Esophagus squamous epithelium (tissue), 5 donors: ENCODE results near the gene ATP7A. TPM values are rescaled to one million over a fixed set of nuclear protein-coding genes. Genes with fewer than 3 reads are reported as not detected.
"Not testable (repeated sequence)": the region's sequence is repeated elsewhere in the genome, so short reads cannot be mapped to it uniquely, and the experiment has no call there.

ENCODE experiments used
- DNase-seq: peaks from one replicate; lab custom pipeline; 2025; lab: John Stamatoyannopoulos, UW
- H3K27ac ChIP-seq, 4 donors: fragments of 200-600 bp; sonication (generic); one replicate each; pipeline ENCODE4 v1.5.1; 2016 to 2019; ENCODE audit warnings: mild to moderate bottlenecking in 1 of 4
- H3K27me3 ChIP-seq, 4 donors: fragments of 200-600 bp; sonication (generic); 1 replicate in 3 of 4; 2 replicates in 1 of 4; pipeline versions ENCODE4 v1.5.1 to v1.6.0; 2017 to 2021; ENCODE audit warnings: antibody characterized with exemption in 1 of 4
- H3K36me3 ChIP-seq, 3 donors: fragments of 200-600 bp; sonication (generic); one replicate each; pipeline ENCODE4 v1.5.1; 2016 to 2019
- H3K4me1 ChIP-seq, 3 donors: fragments of 200-600 bp; sonication (generic); one replicate each; pipeline ENCODE4 v1.5.1; 2017 to 2019
- H3K4me3 ChIP-seq, 4 donors: fragments of 200-600 bp; sonication (generic); 1 replicate in 3 of 4; 2 replicates in 1 of 4; pipeline ENCODE4 v1.5.1; 2016 to 2019; ENCODE audit warnings: mild to moderate bottlenecking in 2 of 4, moderate library complexity in 1 of 4
- H3K9me3 ChIP-seq, 3 donors: fragments of 200-600 bp; sonication (generic); one replicate each; pipeline ENCODE4 v1.5.1; 2016 to 2019
- CTCF ChIP-seq, 6 experiments: fragments of 450-650 bp in 4 of 6; fragments of 200-600 bp in 2 of 6; sonication (generic) in 2 of 6; IDR thresholded peaks; one replicate each; pipeline ENCODE4 v1.5.1; 2016 to 2019; ENCODE audit warnings: antibody characterized with exemption in 6 of 6, mild to moderate bottlenecking in 4 of 6, moderate library complexity in 4 of 6
- POLR2A ChIP-seq, 4 donors: fragments of 450-650 bp; IDR thresholded peaks; one replicate each; pipeline ENCODE4 v1.6.1; 2017; ENCODE audit warnings: antibody characterized with exemption in 4 of 4, mild to moderate bottlenecking in 4 of 4, moderate library complexity in 3 of 4
- WGBS, 2 donors: methylation state at CpG; one replicate each; pipeline ENCODE4 v1.1.5; 2018; 5-methylcytosine and 5-hydroxymethylcytosine counted together
- intact Hi-C: fragments of 100-400 bp; cut with DNase I; formaldehyde crosslinking; loops from one replicate; pipeline ENCODE4 v1.15.0; 2022
- total RNA-seq, 4 donors: library from RNA; depleted of rRNA; stranded (reverse); fragments of >200 nt; gene quantifications; one replicate each; pipeline ENCODE4 v1.1.0, GENCODE V29; 2016
- donor health status: DM: yes; HTN: yes; CAD: no.

ATP7A gene
- total RNA-seq, 4 donors from 2014 or later, result 9.4 to 14.7 (median 11.1) TPM

DNA sequence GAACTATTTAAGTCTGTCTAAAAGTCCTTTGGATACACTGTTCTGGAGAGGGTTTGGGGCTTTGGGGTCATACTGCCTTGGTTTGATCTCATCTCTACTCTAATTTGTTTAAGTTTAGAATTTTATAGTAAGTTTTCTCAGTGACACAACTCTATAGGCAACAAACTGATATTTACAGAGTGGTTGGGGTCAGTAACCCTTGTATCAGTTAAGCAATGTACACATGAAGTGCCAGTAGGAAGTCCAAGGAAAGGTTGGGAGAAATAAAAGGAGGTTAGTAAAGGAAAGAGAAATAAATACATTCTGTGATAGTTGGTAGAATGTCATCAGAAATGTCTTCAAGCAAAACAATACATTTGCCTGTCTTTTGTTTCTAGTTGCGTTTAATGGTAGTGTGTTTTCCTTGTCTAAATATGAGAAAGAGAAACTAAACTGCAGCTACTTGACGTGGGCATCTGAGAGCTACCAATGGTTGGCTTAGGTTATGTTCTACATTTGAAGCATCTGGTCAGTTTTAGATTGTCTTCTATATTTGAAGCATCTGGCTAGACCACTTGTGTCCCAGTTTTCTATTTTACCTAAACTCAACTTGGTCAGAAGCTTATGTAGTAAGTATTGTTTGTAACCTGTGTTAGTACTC is 6.9 kb downstream of the ATP7A start:
- Histone ChIP-seq H3K4me1 (peaks cover 0 to 53% (median 3%) of the 10 kb centered on the region in 3 donors), H3K27ac (peak overlapping the region in 3 of 4 donors; percentile 24 to 44 (median 40)), H3K27me3 (no peaks in the 10 kb centered on the region), H3K36me3 (no peaks in the 10 kb centered on the region), H3K9me3 (no peaks in the 10 kb centered on the region), H3K4me3 (no peak overlapping the region)
- intact Hi-C loops, result no loop called here
- 21 to 22% methylated on average over 2 of the region's 2 CpGs for WGBS, 2 donors
- no peak for DNase-seq
- TF ChIP-seq POLR2A (IDR thresholded peaks at IDR 0.05), result no peak
- no peak for TF ChIP-seq CTCF (IDR thresholded peaks at IDR 0.05)

GRCh38 chrX:77918568-77918967 is 8.1 kb downstream of the ATP7A start:
- Histone ChIP-seq H3K4me1 (peaks cover 0 to 41% (median 0%) of the 10 kb centered on the region in 3 donors), H3K27me3 (no peaks in the 10 kb centered on the region), H3K27ac (peak overlapping the region in 1 of 4 donors; percentile 55), H3K9me3 (no peaks in the 10 kb centered on the region), H3K4me3 (no peak overlapping the region), H3K36me3 (no peaks in the 10 kb centered on the region)
- DNase-seq, result no peak
- intact Hi-C loops, result no loop called here
- 18 to 54% methylated on average over 2 to 3 of the region's 3 CpGs for WGBS, 2 donors
- TF ChIP-seq POLR2A (IDR thresholded peaks at IDR 0.05) (no peak), CTCF (IDR thresholded peaks at IDR 0.05) (peak in 1 of 6 experiments; percentile 5)

GRCh38 chrX:77919370-77919769 is 8.9 kb downstream of the ATP7A start:
- H3K9me3 ChIP-seq, intact Hi-C loops, H3K4me3 ChIP-seq, DNase-seq, H3K27me3 ChIP-seq, H3K36me3 ChIP-seq: not testable (repeated sequence)
- Histone ChIP-seq H3K27ac (peak overlapping the region in 1 of 4 donors; percentile 55), H3K4me1 (peaks cover 0 to 35% (median 0%) of the 10 kb centered on the region in 3 donors)
- WGBS, 2 donors, result 76 to 80% methylated on average over 4 to 6 of the region's 6 CpGs

GRCh38 chrX:77922787-77923186 is 12.3 kb downstream of the ATP7A start:
- intact Hi-C loops, result no loop called here

DNA sequence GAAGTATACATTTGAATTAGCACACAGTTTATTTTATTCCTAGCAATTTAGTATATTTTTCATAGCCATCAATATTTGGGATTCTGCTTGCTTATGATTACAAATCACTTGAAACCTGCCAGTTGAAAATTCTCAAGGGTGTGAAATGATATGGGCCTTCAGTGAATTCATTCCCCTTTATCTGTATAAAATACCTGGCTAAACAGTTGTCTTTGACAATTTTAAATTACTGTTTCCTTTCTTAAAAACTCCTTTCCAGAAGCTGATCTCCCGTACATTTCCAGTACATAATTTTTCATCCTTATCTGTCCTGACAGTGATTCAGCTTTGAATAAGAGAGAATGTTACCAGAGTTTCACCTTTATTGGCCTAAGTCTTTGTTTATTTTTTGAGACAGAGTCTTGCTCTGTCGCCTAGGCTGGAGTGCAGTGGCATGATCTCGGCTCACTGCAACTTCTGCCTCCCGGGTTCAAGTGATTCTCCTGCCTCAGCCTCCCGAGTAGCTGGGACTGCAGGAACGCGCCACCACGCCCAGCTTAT is 13.9 kb downstream of the ATP7A start:
- 79 to 88% methylated on average over 6 to 8 of the region's 8 CpGs for WGBS, 2 donors
- Histone ChIP-seq H3K9me3 (no peaks in the 10 kb centered on the region), H3K36me3 (no peaks in the 10 kb centered on the region), H3K27me3 (no peaks in the 10 kb centered on the region), H3K4me1 (peaks cover 0 to 7% (median 0%) of the 10 kb centered on the region in 3 donors), H3K4me3 (no peak overlapping the region), H3K27ac (no peak overlapping the region)
- DNase-seq, result no peak
- intact Hi-C loops, result no loop called here
- TF ChIP-seq POLR2A (IDR thresholded peaks at IDR 0.05) (no peak), CTCF (IDR thresholded peaks at IDR 0.05) (no peak)

More at GRCh38 chrX:77922787-77923186, 12.3 kb downstream of the ATP7A start:
- peaks cover 0 to 23% (median 0%) of the 10 kb centered on the region in 3 donors for H3K4me1 ChIP-seq
- TF ChIP-seq CTCF (IDR thresholded peaks at IDR 0.05) (no peak), POLR2A (IDR thresholded peaks at IDR 0.05) (no peak)
- no peaks in the 10 kb centered on the region for H3K9me3 ChIP-seq
- H3K27ac ChIP-seq, result no peak overlapping the region
- no peaks in the 10 kb centered on the region for H3K36me3 ChIP-seq
- H3K27me3 ChIP-seq, result no peaks in the 10 kb centered on the region
- H3K4me3 ChIP-seq, result no peak overlapping the region
- DNase-seq, result no peak
